ENCODE measurements around the gene RXRG.

RXRG gene

DNA sequence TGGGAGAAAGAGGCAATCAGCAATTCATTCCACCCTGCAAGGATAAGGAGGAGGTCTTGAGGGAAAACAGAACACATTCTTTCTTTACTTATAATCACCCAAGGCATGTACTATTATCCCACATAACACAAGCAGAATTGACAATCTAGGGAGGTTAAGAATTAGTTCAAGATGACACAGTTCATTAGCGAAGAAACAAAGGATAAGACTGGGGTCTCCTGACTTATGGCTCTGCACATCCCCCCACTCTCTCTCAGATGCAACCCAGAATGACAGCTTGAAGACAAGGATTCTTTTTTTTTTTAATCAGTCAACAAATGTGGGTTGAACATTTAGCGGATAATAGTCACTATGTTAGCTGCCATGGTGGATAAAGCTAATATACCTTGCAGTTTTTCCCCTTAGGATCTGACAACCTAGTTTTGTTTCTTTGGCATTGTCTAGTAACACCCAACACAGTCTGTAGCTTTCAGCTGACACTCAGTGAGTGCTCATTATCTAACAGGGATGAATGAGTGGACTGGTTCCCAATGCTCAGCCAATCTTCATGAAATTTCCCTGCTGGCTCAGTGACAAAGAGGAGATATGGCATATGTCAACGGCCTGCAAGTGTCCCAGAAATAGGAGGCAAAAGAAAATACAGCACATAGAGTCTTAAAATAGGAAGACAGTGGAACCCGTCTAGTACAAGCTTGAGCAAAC is 35.1 kb downstream of the RXRG start:
- DNase-seq (ENCODE audit: low read depth in 2 of 2): no peak

DNA sequence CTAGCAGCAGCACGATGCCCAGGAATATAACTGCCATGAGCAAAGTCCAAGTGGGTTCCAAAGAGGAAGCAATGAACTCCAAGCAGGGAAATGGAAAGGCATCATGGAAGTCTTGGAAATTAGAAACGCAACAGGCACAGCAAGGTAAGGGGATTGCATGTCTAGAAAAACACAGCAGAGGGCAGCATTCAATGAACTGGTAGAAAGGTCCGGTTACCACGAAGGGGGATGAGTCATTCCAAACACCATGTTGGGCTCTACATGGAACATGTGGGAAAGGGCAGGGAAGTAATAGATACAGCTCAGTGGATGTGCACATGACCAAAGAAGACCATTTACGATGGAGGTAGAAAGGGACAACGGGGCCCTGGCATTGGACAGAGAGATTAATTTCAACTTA is 36.4 kb downstream of the RXRG start:
- no peak for DNase-seq (ENCODE audit: low read depth in 2 of 2)

DNA sequence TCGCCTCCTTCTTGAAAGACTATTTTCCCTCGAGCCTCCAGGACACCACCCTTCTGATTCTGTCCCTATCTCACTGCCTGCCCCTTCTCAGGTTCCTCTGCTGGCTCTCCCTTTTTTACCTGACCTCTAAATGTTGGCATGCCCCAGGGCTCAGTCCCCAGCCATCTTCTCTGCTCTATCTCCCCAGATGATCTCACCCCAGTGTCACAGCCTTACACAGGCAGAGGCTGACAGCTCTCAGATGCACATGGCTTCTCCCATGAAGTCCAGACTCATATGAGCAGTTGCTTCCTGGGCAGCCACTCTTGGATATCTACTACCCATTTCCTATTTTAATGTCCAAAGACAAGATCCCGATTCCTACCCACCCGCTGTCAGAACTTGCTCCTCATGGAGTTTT is 37.5 kb downstream of the RXRG start:
- DNase-seq (ENCODE audit: low read depth in 2 of 2): no peak

- no peak for DNase-seq (ENCODE audit: low read depth in 2 of 2)
Measured at GRCh38 chr1:165403835-165404482, 41.0 kb downstream of the RXRG start.

DNA sequence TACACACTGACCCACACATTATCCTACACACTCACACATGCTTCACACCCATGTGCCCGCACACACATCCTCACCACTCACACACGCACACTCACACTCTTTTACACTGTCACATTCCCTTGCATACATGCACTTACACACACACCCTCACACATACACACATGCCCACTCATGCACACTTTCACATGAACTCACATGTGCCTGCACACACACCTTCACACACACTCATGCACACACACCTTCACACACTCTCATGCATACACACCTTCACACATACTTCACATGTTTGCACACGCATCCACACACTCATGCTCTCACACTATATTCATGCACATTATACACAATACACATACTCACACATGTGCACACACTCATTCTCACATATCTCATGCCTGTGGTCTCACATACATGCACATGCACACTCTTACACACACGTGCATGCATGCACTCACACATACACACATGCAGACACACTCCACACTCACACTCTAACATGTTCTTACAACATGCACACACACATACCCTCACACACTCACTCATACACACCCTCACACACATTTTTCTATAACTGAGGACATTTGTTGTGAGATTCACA is 42.3 kb downstream of the RXRG start:
- no peak for DNase-seq (ENCODE audit: low read depth in 2 of 2)

DNA sequence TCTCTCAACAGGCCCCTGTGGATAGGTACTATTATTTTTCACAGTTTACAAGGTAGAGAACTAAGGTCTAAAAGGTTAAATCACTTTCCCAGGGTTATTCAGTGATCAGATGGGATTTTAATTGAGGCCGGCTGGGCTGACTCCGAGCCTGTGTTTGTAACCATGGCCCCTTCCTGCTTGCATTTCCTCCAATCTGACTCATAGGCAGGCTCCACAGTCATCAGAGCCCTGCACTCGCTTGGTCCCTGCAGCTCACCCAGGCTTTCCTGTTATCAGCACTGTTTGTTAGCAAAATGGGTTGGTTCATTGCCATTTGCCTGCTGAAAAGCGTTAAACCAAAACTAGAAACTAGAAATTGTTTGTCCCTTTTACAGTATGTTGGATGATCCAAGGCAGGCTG is 47.0 kb downstream of the RXRG start:
- no peak for DNase-seq (ENCODE audit: low read depth in 2 of 2)

- DNase-seq (ENCODE audit: low read depth in 2 of 2): no peak
Measured at GRCh38 chr1:165395901-165396300, 49.0 kb downstream of the RXRG start.

- DNase-seq (ENCODE audit: low read depth in 2 of 2): no peak
Measured at GRCh38 chr1:165395478-165395877, 49.4 kb downstream of the RXRG start.

GRCh38 chr1:165392634-165393571 is 52.0 kb downstream of the RXRG start:
- DNase-seq (ENCODE audit: low read depth in 2 of 2): peak; percentile 81 to 82

DNA sequence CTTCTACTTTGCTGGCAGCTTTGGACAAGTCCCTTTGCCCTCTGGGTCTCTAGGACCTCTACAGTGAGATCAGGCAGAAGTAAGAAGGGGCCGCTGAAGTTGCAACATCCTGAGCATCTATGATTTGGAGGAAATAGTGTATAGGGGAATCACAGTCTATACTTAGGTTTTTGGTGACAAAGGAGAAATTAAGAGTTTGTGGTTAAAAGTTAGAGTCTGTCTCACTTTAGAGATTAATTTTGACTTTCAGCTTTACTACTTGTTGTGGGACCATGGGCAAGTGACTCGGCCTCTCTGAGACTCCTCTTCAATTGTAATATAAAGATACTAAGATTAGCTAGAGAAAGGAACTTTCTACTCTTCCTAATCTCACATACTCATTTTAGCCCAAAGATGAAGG is 55.3 kb downstream of the RXRG start:
- no peak for DNase-seq (ENCODE audit: low read depth in 2 of 2)

DNA sequence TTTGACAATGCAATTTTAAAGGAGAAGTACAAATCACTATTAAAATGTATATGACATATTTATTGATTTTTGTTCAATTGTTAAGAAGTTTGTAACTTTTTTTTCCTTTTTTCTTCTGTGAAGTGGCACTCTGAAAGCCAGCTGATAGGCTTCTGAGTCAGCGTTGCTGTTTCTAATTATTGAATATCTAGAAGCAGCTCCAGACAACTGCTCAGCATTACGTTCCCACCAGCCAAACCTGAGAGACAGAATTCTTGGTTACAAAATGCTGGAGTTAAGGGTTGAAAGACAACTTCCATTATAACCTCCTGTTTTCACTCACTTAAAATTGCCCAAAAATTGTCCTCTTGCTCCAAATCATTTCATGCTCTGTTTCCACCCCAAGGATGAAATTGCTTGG is 57.0 kb downstream of the RXRG start:
- DNase-seq (ENCODE audit: low read depth in 2 of 2): no peak

- DNase-seq (ENCODE audit: low read depth in 2 of 2): no peak
Measured at GRCh38 chr1:165387505-165387904, 57.4 kb downstream of the RXRG start.

DNA sequence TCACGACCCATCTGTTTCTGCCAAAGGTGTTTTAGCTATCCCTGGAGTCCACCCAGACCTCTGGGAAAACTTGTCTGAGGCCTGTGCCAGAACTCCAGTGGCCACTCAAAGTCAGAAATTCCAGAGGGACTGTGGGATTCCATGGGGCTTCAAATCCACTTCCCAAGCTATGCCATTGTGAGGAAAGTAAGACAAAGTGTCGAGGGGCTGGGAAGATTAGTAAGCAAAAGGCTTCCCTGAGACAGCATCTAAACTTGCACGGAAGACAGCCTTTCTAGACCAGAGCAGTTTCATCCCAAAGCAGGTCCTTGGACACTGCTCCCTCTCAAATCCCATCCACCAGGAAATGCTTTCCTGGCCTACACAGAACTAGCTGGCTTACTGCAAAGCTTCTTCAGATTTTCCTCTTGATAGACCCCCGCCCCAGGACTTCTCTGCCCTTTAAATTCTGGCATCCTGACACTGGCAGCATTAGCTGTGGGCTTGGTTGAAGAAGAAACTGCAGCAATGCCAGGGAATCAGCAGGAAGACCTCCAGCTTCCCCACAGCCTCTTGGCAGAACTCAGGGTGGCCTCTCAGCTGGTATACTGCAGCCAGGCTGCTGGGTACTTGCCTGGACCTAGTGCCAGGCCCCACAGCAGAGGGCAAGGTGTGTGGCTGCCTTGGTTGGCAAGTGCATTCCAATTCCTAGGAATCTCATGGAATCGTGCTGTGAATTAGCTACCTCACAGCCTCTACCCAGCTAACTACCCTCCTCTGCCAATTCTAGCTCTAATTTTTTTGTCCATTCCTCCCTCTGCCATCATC is 61.1 kb downstream of the RXRG start:
- DNase-seq (ENCODE audit: low read depth in 2 of 2): no peak

DNA sequence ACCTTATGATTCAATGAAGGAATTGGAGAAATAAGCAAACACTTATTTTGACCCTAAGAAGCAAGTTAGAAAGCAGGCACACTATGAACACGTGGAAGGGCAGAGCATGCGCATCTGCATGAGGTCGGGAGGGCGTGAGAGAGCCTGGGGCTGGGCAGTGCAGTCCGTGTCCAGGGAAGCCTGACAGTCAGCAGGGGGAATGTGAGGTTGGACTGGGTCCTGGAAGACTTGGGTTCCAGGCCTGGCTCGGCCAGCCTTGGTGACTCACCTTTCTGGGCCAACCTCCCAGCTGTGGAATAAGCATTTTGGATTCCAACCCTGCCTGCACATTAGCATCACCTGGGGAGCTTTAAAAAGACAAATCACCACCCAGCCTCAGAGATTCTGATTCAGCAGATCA is 61.9 kb downstream of the RXRG start:
- no peak for DNase-seq (ENCODE audit: low read depth in 2 of 2)

- DNase-seq (ENCODE audit: low read depth in 2 of 2): no peak
Measured at GRCh38 chr1:165381745-165382505, 63.0 kb downstream of the RXRG start.

GRCh38 chr1:165376811-165377311 is 68.1 kb downstream of the RXRG start:
- no peak for DNase-seq (ENCODE audit: low read depth in 2 of 2)

DNA sequence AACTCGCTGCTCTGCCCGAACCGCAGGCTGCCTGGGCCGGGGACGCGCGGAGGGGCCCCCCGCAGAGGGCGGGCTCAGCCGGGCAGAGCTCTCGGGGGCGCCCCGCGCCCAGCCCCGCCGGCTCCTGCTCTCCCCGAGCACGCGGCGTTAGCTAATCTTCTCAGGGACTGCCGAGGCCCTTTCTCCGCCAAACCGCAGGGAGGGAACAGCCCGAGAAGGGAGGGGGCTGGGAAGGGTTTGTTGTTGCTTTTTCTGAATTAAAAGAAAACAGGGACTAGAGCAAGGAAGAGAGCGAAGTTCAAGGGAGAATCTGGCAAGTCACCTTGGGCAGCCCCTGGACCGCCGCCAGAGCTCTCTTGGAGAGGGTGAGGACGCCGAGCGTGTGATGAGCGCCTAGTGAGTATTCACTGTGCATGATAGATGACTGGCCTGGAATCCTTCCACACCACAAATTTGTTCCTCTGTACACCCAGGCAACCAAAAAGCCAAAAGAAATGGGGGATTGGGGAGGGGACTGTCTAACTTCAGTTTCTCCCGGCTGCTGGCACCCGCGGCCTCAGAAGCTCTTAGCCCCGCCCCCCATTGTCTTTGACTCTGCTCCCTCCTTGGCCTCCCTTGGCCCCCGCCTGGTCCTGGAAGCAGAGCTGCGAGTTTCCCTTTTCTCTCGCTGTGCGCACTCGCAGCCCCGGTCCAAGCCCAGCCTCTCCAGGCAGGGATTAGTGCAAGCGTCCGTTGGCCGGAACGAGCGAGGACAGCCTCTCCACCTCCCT is 68.7 kb downstream of the RXRG start:
- DNase-seq (ENCODE audit: low read depth in 2 of 2): no peak

DNA sequence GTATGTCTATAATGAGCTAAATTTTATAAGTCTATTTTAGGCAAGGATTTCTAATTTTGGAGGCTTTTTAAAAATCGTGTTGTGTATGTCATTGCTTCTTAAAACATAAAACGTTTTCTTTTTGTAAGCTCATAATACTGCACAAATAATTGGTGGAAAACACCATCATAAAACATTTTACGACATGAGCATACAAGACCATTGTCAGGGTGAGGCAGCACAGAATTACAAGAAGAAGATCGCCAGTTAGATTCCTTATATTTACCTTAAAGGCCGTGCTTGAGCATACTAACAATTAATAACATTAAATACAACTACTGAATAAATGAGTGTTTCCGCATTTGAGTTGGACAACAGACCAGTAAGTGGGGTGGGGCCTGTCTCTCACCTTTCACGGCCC is 69.3 kb downstream of the RXRG start:
- no peak for DNase-seq (ENCODE audit: low read depth in 2 of 2)

DNA sequence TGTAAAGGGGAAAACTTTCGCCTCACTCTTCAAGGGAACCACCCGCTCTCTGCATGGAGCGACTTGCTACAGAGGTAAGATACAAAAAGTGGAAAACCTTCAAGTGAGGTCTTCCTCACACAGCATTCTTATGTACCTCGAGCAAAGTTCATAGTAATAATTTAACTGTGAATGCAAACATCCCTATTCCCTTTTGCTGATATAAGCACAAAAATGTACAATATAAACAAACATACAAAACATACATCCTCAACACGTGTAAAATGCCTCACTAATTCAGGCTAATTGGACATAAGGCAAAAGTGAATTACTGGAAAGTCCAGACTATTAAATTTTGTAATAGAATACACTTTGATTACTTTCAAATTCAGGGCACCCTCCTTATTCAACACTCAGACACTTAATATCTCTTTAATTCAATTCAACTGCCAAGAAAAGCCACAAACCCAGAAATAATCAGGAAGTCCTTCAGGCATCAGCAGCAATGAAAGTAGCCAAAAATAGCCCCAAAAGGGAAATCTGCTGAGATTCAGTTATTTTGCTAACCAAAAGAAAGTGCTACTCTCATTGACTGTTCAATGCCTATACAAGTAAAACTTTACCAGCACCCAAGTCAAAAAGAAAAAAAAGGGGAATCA is 73.2 kb downstream of the RXRG start:
- no peak for DNase-seq (ENCODE audit: low read depth in 2 of 2)

Measured in stimulated activated CD8-positive, alpha-beta memory T cell treated with anti-CD3 and anti-CD28 coated beads, Interleukin-7, amount 100 ng/mL, for 4 hours (primary cell).